Lung microvascular endothelial cell (primary cell): ENCODE data around the gene CISD1. TPM values are rescaled to one million over a fixed set of nuclear protein-coding genes. Genes with fewer than 3 reads are reported as not detected.
"Not testable (repeated sequence)": the region's sequence is repeated elsewhere in the genome, so short reads cannot be mapped to it uniquely, and the experiment has no call there.

ENCODE experiments used
- DNase-seq, 2 donors: peaks; one replicate each; pipeline versions ENCODE4 v3.0.0 to v3.0.0-alpha.2; 2010; ENCODE audit warnings: low read depth in 2 of 2
- total RNA-seq: library from RNA; depleted of rRNA; stranded (reverse); fragments of >200 nt; gene quantifications from 2 replicates; pipeline ENCODE4 v1.2.1, GENCODE V29; 2014

The CISD1 gene
- 16.8 and 19.8 TPM in 2 replicates for total RNA-seq

GRCh38 chr10:58268946-58269781 lies at the start of gene CISD1:
Gene CISD1 (plus strand): TSS chr10:58269162. CDS start chr10:58269274, 112 bp downstream.
- DNase-seq = peak; percentile 100

- no peak for DNase-seq
Measured at GRCh38 chr10:58219875-58220274, 49.1 kb upstream of the CISD1 start.

GRCh38 chr10:58220769-58221451 lies 48.1 kb upstream of the CISD1 start:
- DNase-seq = no peak

- no peak for DNase-seq
Measured at GRCh38 chr10:58225654-58226053, 43.3 kb upstream of the CISD1 start.

- DNase-seq = not testable (repeated sequence)
Measured at GRCh38 chr10:58229856-58230255, 39.1 kb upstream of the CISD1 start.

- peak; percentile 82 to 94 for DNase-seq
Measured at GRCh38 chr10:58237014-58237834, 31.7 kb upstream of the CISD1 start.

- DNase-seq = peak; percentile 43 to 88
Measured at GRCh38 chr10:58239561-58240169, 29.3 kb upstream of the CISD1 start.

GRCh38 chr10:58240531-58240930 lies 28.4 kb upstream of the CISD1 start:
- DNase-seq = peak in 1 of 2 donors; percentile 53

GRCh38 chr10:58241346-58241745 lies 27.6 kb upstream of the CISD1 start:
- DNase-seq = no peak

GRCh38 chr10:58243269-58243668 lies 25.7 kb upstream of the CISD1 start:
- no peak for DNase-seq

GRCh38 chr10:58243801-58244200 lies 25.2 kb upstream of the CISD1 start:
- DNase-seq = not testable (repeated sequence)

- not testable (repeated sequence) for DNase-seq
Measured at GRCh38 chr10:58244242-58244641, 24.7 kb upstream of the CISD1 start.

GRCh38 chr10:58244666-58245065 lies 24.3 kb upstream of the CISD1 start:
- not testable (repeated sequence) for DNase-seq

- no peak for DNase-seq
Measured at GRCh38 chr10:58253184-58253583, 15.8 kb upstream of the CISD1 start.

GRCh38 chr10:58254644-58255043 lies 14.3 kb upstream of the CISD1 start:
- DNase-seq = peak in 1 of 2 donors; percentile 77

GRCh38 chr10:58256013-58256780 lies 12.8 kb upstream of the CISD1 start:
- DNase-seq = not testable (repeated sequence)

GRCh38 chr10:58258977-58259692 lies 9.8 kb upstream of the CISD1 start:
- DNase-seq = no peak

GRCh38 chr10:58260334-58260733 lies 8.6 kb upstream of the CISD1 start:
- no peak for DNase-seq

- DNase-seq = no peak
Measured at GRCh38 chr10:58262766-58263165, 6.2 kb upstream of the CISD1 start.

- peak; percentile 60 to 68 for DNase-seq
Measured at GRCh38 chr10:58264780-58265179, 4.2 kb upstream of the CISD1 start.
